Measurements from ENCODE around the gene NCOA7.
"Not testable (repeated sequence)": the region's sequence is repeated elsewhere in the genome, so short reads cannot be mapped to it uniquely, and the experiment has no call there.

Gene NCOA7

GRCh38 chr6:125953502-125953875 lies 162.7 kb downstream of the NCOA7 start:
- no peak for DNase-seq

- no peak for DNase-seq
Observed at GRCh38 chr6:125954735-125955339, 164.1 kb downstream of the NCOA7 start.

GRCh38 chr6:125955973-125956372 lies 165.2 kb downstream of the NCOA7 start:
- no peak for DNase-seq

- DNase-seq: peak; percentile 97
Observed at GRCh38 chr6:125956506-125957390, 166.0 kb downstream of the NCOA7 start, which contains the start of gene HINT3. Gene HINT3 (plus strand): TSS chr6:125956770. CDS start chr6:125956978, 208 bp downstream.

GRCh38 chr6:125957391-125957693 lies 166.6 kb downstream of the NCOA7 start:
- no peak for DNase-seq

- no peak for DNase-seq
Observed at GRCh38 chr6:125957845-125958244, 167.1 kb downstream of the NCOA7 start.

- no peak for DNase-seq
Observed at GRCh38 chr6:125959041-125959440, 168.3 kb downstream of the NCOA7 start.

GRCh38 chr6:125961117-125961516 lies 170.4 kb downstream of the NCOA7 start:
- no peak for DNase-seq

- no peak for DNase-seq
Observed at GRCh38 chr6:125962900-125963497, 172.2 kb downstream of the NCOA7 start.

GRCh38 chr6:125963817-125964216 lies 173.1 kb downstream of the NCOA7 start:
- no peak for DNase-seq

- DNase-seq: no peak
Observed at GRCh38 chr6:125966569-125966968, 175.8 kb downstream of the NCOA7 start.

- DNase-seq: no peak
Observed at GRCh38 chr6:125968493-125968892, 177.7 kb downstream of the NCOA7 start.

GRCh38 chr6:125970760-125971159 lies 180.0 kb downstream of the NCOA7 start:
- DNase-seq: no peak

- DNase-seq: not testable (repeated sequence)
Observed at GRCh38 chr6:125972478-125972877, 181.7 kb downstream of the NCOA7 start.

GRCh38 chr6:125974214-125974866 lies 183.6 kb downstream of the NCOA7 start:
- peak; percentile 43 for DNase-seq

GRCh38 chr6:125979101-125979500 lies 188.3 kb downstream of the NCOA7 start:
- DNase-seq: no peak

Data from central memory CD4-positive, alpha-beta T cell (primary cell).